B cell (primary cell): ENCODE data around the gene FANCC. TPM values are rescaled to one million over a fixed set of nuclear protein-coding genes. Genes with fewer than 3 reads are reported as not detected.
"Not testable (repeated sequence)": the region's sequence is repeated elsewhere in the genome, so short reads cannot be mapped to it uniquely, and the experiment has no call there.

Experiments used
- ATAC-seq: fragments of 200-7000 bp; cut with Tn5 transposase; one replicate; pipeline ENCODE4 v1.10.0; 2021; ENCODE audit warnings: low read depth, mild to moderate bottlenecking, moderate number of reproducible peaks, moderate library complexity
- CTCF ChIA-PET: fragments of 350-600 bp; sonication (Branson Sonifier 250); formaldehyde crosslinking; loops from one replicate; lab custom pipeline; 2021; ENCODE audit warnings: antibody characterized with exemption, inconsistent platforms; lab: Charles Lee
- POLR2A ChIA-PET: fragments of 350-600 bp; sonication (Branson Sonifier 250); formaldehyde crosslinking; loops from one replicate; lab custom pipeline; 2021; ENCODE audit warnings: antibody characterized with exemption; lab: Charles Lee
- DNase-seq: peaks from one replicate; pipeline ENCODE4 v3.0.0; 2013
- H2AFZ ChIP-seq: 2 replicates; pipeline ENCODE4 v1.6.1; 2012; ENCODE audit warnings: mild to moderate bottlenecking, low read depth, low read length; ENCODE audit not compliant: insufficient read depth, poor library complexity, severe bottlenecking
- H3K27ac ChIP-seq, 2 donors: 1 replicate in 1 of 2; 2 replicates in 1 of 2; pipeline ENCODE4 v1.5.1; 2012 to 2013; ENCODE audit warnings: low read length in 2 of 2, mild to moderate bottlenecking in 2 of 2, moderate library complexity in 1 of 2
- H3K27me3 ChIP-seq, 4 experiments: fragments of 200-600 bp in 1 of 4; sonication (generic) in 1 of 4; replicated peaks in 1 of 4; 1 replicate in 2 of 4; 2 replicates in 2 of 4; pipeline versions ENCODE4 v1.6.1 to v1.7.0; 2013 to 2016; ENCODE audit warnings: low read length in 3 of 4, mild to moderate bottlenecking in 2 of 4, mixed read lengths in 1 of 4, moderate library complexity in 1 of 4; ENCODE audit not compliant: insufficient read depth in 4 of 4, control insufficient read depth in 3 of 4; ENCODE audit errors: control extremely low read depth in 1 of 4
- H3K36me3 ChIP-seq, 2 experiments: replicated peaks in 1 of 2; 1 replicate in 1 of 2; 2 replicates in 1 of 2; pipeline versions ENCODE4 v1.6.1 to v1.7.1; 2013; ENCODE audit warnings: low read length in 1 of 2; ENCODE audit not compliant: insufficient read depth in 2 of 2, control insufficient read depth in 1 of 2; ENCODE audit errors: control extremely low read depth in 1 of 2, extremely low read depth in 1 of 2
- H3K4me1 ChIP-seq, 2 donors: fragments of 200-600 bp in 1 of 2; sonication (generic) in 1 of 2; 1 replicate in 1 of 2; 2 replicates in 1 of 2; pipeline versions ENCODE4 v1.5.1 to v1.6.1; 2013 to 2017; ENCODE audit warnings: low read length in 2 of 2; ENCODE audit not compliant: control insufficient read depth in 2 of 2, insufficient read depth in 2 of 2
- H3K4me2 ChIP-seq: replicated peaks from 2 replicates; pipeline ENCODE3; 2012; ENCODE audit warnings: mild to moderate bottlenecking, low read depth, low read length; ENCODE audit not compliant: poor library complexity, severe bottlenecking
- H3K4me3 ChIP-seq, 5 experiments: fragments of 200-600 bp in 1 of 5; sonication (generic) in 1 of 5; 1 replicate in 3 of 5; 2 replicates in 2 of 5; pipeline versions ENCODE4 v1.5.1 to v1.7.0; 2011 to 2016; ENCODE audit warnings: low read length in 4 of 5, mild to moderate bottlenecking in 4 of 5, low read depth in 2 of 5, control low read depth in 1 of 5, moderate library complexity in 1 of 5; ENCODE audit not compliant: insufficient read depth in 1 of 5; ENCODE audit errors: control extremely low read depth in 1 of 5, extremely low read depth in 1 of 5
- H3K79me2 ChIP-seq: fragments of 200-600 bp; sonication (generic); one replicate; pipeline ENCODE4 v1.6.0; 2016; ENCODE audit warnings: low read length; ENCODE audit not compliant: control insufficient read depth, insufficient read depth
- H3K9ac ChIP-seq: fragments of 200-600 bp; sonication (generic); 2 replicates; pipeline ENCODE4 v1.6.1; 2017; ENCODE audit warnings: mild to moderate bottlenecking, low read length, moderate library complexity
- H3K9me3 ChIP-seq, 3 donors: one replicate each; pipeline versions ENCODE4 v1.6.1 to v1.7.1; 2013; ENCODE audit warnings: low read length in 2 of 3; ENCODE audit not compliant: control insufficient read depth in 2 of 3, insufficient read depth in 1 of 3; ENCODE audit errors: control extremely low read depth in 1 of 3
- H4K20me1 ChIP-seq: 2 replicates; pipeline ENCODE4 v1.6.0; 2012; ENCODE audit warnings: mild to moderate bottlenecking, low read length; ENCODE audit not compliant: insufficient read depth, control insufficient read depth, poor library complexity, severe bottlenecking
- H3K27ac Mint-ChIP-seq: one replicate; pipeline ENCODE4 v1.8.0; 2021; ENCODE audit warnings: mixed read lengths
- H3K27me3 Mint-ChIP-seq: one replicate; pipeline ENCODE4 v1.8.0; 2021; ENCODE audit warnings: mixed read lengths
- H3K4me1 Mint-ChIP-seq: one replicate; pipeline ENCODE4 v1.8.0; 2021; ENCODE audit warnings: mixed read lengths
- H3K4me3 Mint-ChIP-seq: one replicate; pipeline ENCODE4 v1.8.0; 2021; ENCODE audit warnings: mixed read lengths
- H3K9me3 Mint-ChIP-seq: one replicate; pipeline ENCODE4 v1.8.0; 2022; ENCODE audit warnings: mixed read lengths; ENCODE audit not compliant: insufficient read depth
- EZH2 ChIP-seq: IDR thresholded peaks from 2 replicates; pipeline ENCODE4 v1.6.1; 2012; ENCODE audit warnings: borderline replicate concordance, low read depth, mild to moderate bottlenecking, moderate library complexity, low read length; ENCODE audit not compliant: insufficient read depth, poor library complexity, severe bottlenecking
- WGBS: methylation state at CpG from one replicate; pipeline ENCODE4 v1.1.5; 2013; ENCODE audit warnings: missing lambda C conversion rate; ENCODE audit not compliant: insufficient coverage; 5-methylcytosine and 5-hydroxymethylcytosine counted together
- intact Hi-C: fragments of 100-400 bp; cut with micrococcal nuclease; formaldehyde crosslinking; loops from one replicate; pipeline ENCODE4 v1.10.0; 2022
- polyA plus RNA-seq: library from polyadenylated mRNA; depleted of rRNA; stranded (reverse); fragments of >200 nt; gene quantifications from 2 replicates; pipeline ENCODE4 v1.2.3, GENCODE V29; 2012
- total RNA-seq, 2 donors: library from RNA; stranded (reverse); fragments of 120-200 nt in 1 of 2; gene quantifications; 1 replicate in 1 of 2; 2 replicates in 1 of 2; pipeline versions ENCODE4 v1.2.3 to v1.2.4, GENCODE V29; 2013 to 2022
- TF ChIP-seq, protein P1 (sequence below): fragments of 200-600 bp; IDR thresholded peaks from one replicate; pipeline ENCODE4 v1.8.0; 2022; ENCODE audit warnings: antibody characterized with exemption, mild to moderate bottlenecking

FANCC gene
- total and polyA plus RNA-seq, 2 donors (not counting 1 experiment from before 2014, with no cell fraction given), result 1.8 to 11.1 TPM

DNA sequence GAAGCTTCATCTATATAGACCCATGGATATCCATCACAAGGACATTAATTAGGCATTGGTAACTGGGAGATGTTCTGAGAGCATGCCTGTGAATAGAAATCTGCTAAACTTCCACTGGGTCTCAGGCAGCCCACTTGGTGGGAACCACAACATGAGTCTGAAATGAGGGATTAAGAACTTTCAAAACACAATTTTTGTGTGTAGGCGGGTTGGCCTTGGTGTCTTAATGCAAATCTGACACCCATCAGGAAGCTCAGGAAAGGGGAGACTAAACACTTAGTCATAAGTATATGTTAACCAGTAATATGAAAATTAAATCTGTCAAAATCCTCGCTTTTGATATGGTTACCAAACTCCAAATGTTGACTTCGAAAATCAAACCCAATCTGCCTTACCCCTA lies 113.2 kb downstream of the FANCC start:
- ATAC-seq (no peak), DNase-seq (no peak)
- Mint-ChIP-seq H3K9me3 (no peaks in the 10 kb centered on the region), H3K4me3 (no peak overlapping the region), H3K4me1 (no peaks in the 10 kb centered on the region), H3K27me3 (no peaks in the 10 kb centered on the region), H3K27ac (no peak overlapping the region)
- no peaks in the 10 kb centered on the region for H4K20me1 ChIP-seq
- no peaks in the 10 kb centered on the region for H3K4me1 ChIP-seq
- intact Hi-C loops, result no loop called here
- H3K9ac ChIP-seq, result no peak overlapping the region
- no peaks in the 10 kb centered on the region for H3K36me3 ChIP-seq
- H3K4me3 ChIP-seq, result no peak overlapping the region
- WGBS, result 93% methylated on average over 2 of the region's 3 CpGs
- no peak overlapping the region for H3K4me2 ChIP-seq
- H3K27me3 ChIP-seq, result no peaks in the 10 kb centered on the region
- ChIA-PET CTCF (interaction anchor here (1.5 kb wide), 1 partner anchor 21 kb away, joined by 5 read pairs; no protein-coding TSS in a partner anchor), POLR2A (no interaction called here)
- H3K79me2 ChIP-seq, result no peaks in the 10 kb centered on the region
- H3K9me3 ChIP-seq, result no peaks in the 10 kb centered on the region
- no peak overlapping the region for H2AFZ ChIP-seq
- no peak overlapping the region for H3K27ac ChIP-seq
- TF ChIP-seq, protein P1, sequence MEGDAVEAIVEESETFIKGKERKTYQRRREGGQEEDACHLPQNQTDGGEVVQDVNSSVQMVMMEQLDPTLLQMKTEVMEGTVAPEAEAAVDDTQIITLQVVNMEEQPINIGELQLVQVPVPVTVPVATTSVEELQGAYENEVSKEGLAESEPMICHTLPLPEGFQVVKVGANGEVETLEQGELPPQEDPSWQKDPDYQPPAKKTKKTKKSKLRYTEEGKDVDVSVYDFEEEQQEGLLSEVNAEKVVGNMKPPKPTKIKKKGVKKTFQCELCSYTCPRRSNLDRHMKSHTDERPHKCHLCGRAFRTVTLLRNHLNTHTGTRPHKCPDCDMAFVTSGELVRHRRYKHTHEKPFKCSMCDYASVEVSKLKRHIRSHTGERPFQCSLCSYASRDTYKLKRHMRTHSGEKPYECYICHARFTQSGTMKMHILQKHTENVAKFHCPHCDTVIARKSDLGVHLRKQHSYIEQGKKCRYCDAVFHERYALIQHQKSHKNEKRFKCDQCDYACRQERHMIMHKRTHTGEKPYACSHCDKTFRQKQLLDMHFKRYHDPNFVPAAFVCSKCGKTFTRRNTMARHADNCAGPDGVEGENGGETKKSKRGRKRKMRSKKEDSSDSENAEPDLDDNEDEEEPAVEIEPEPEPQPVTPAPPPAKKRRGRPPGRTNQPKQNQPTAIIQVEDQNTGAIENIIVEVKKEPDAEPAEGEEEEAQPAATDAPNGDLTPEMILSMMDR, result no peak
- no peak for TF ChIP-seq EZH2

GRCh38 chr9:95203019-95203418 lies 114.5 kb downstream of the FANCC start:
- H3K79me2 ChIP-seq, H3K4me3 Mint-ChIP-seq, ATAC-seq, H3K36me3 ChIP-seq, H3K4me2 ChIP-seq, H3K27ac ChIP-seq, H3K27ac Mint-ChIP-seq, H3K9me3 Mint-ChIP-seq, H3K27me3 Mint-ChIP-seq, H3K4me1 Mint-ChIP-seq, POLR2A ChIA-PET, H3K4me3 ChIP-seq, H2AFZ ChIP-seq, DNase-seq, H4K20me1 ChIP-seq, H3K4me1 ChIP-seq, H3K9me3 ChIP-seq, intact Hi-C loops, H3K9ac ChIP-seq, H3K27me3 ChIP-seq: not testable (repeated sequence)
- CTCF ChIA-PET, result interaction anchor here (0.7 kb wide), 1 partner anchor 35 kb away, joined by 4 read pairs; no protein-coding TSS in a partner anchor
- no CpG with 5 or more reads among the region's 2 CpGs for WGBS
